Stimulated activated CD8-positive, alpha-beta memory T cell treated with anti-CD3 and anti-CD28 coated beads, Interleukin-12 subunit alpha, Interleukin-12 subunit beta, amount 100 ng/mL, for 1 hour (primary cell): ENCODE measurements around the gene IPO13.

Experiments
- DNase-seq: peaks from one replicate; pipeline ENCODE4 v3.0.0-alpha.2; 2020; ENCODE audit warnings: low read depth

IPO13 gene

DNA sequence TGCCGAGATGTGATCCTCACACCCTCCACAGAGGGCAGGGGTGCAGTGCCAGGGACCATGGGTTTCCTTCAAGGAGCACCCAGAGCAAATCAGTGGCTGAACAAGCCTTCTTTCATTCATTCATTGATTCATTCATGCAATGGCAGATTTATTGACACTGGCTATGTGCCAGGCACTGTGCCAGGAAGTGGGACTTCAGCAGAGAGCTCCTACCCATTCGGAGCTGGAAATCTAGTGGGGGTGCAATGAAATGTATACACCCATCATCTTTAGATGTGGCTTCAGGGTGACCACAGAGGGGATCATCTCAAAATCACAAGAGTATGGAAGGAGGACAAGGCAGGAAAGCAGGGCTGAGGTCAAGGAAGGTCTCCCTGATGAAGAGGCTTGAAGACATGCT is 65.7 kb downstream of the IPO13 start:
- no peak for DNase-seq

DNA sequence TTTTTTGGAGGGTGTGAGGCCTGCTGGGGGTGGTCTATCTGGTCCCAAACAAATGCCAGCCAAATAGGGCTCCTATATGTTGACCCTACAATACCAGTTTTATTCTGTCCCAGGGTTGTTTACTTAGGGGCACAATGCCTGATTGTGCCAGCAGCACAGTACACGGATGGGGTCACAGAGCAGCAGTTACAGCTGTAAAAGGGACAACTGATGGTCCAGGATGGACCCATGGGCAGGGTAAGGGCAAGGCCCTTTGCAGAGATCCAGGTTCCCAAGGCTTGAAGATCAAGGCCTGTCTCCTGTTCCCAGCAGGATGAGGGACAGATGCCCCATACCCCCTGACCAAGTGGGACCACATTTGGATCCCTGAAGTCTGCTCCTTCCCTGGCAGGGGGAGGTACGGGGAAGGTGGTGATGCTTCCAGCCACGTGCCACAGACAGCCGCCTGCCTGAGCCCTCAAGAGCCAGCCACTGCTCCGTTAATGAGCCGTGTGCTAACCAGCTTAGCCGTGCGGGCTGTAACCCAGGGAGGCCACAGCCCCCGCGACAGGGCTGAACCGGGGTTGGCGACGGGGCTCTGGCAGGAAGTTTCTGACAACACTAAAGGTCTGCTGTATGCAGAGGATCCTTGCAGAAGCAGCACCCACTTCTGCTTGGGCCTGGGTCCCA is 66.3 kb downstream of the IPO13 start:
- DNase-seq = no peak

DNA sequence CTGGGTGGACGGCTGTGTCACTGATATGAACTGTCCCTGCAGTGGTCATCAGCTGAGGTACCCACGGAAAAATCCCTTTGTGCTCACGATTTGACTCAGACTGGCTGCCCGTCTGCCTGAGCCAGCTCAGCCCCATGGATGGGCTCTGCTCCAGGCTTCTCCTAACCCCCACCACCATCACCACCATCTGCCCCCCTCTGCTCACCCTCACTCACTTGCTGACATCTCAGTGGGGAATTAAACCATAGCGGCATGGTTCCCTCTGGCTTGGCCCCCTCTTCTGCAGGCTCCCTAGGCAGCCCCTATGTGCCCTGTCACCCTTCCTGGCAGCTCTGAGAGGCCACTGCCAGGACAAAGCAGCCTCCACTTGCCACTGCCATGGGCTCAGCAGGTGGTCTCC is 67.2 kb downstream of the IPO13 start:
- DNase-seq = no peak

DNA sequence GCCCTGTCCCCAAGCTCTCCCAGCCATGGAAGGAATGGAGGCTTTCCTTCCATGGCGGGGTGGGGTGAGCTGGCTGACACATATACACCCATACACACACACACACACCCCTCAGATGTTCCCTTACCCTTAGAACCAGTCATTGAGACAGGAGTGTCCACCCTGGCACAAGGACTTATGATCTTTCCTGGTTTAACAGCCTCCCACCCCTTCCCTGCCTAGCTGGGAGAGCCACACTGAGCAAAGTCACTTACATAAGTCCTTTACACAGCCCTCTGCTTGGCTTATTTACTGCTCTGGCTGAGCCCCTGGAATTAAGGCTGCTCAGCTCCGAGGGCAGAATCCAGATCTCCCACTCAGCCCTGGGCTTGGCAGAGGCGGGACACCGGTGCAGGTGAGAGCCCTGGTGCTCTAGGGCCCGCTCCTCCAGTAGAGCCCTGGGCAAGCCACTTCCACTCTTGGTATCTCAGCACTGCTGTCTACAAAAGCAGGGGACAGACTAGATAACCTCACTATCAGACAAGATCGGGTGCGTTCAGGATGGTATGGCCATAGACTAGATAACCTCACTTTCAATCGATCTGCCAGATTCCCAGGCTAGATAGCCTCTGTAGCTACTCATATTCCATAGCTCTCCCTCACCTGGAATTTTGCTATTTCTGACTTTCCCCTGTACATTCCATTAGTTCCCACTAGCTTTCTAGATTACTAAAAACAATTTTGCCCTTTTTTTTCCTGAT is 67.8 kb downstream of the IPO13 start:
- DNase-seq = no peak

DNA sequence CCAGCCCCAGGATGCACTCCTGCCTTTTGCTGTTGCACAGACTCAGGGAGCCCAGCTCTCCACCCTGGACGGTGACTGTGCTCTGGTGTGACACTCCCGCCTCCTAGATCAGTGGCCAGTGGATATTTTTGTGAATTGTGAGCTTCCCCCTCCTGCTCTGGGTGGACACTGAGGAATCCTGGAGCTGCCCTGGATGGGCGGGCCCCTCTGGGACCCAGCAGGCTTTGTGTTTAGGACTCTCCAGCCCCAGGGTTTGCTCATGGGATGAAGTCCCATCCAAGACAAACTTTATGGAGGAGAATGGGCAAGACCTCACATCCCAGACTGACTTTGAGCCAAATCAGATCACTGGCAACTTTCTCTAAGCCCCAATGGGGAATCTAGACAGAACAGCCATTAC is 68.5 kb downstream of the IPO13 start:
- DNase-seq = no peak

DNA sequence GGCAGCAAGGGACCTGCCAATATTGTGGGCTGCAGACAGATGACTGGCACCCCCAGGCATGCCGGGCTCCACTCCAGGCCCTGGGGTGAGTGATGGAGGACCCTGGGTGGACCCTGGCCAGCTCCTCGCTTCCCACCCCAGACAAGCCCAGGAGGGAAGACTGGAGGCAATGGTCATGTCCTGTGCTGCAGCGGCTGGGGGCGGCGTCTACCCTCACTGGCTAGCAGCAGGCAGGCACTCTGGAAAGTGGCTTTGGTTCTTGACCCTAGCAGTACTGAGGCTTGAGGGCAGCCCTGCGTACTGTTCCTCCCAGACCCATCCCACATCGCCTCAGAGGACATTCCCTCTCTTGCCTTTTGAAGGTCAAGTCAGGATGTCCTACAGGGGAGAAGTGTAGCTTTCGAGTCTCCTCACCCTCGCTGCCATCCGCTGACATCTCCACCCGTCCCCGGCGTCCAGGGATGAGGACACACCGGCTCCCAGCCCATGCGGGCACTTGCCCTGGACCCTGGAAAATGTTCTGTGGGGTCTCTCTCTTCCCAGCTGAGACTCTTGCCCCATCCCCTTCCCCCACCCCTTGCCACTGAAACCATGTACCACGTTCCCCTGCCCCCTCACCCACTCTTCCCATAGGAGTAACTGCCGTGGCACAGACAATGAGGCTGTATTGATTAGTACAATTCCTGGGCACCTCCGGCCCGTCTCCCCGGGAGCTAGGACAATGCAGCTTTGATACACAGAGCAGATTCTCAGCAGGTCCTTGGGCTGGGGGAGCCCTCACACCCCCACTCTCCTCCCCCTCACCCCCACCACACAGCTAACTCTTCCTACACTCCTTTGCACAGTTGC is 69.5 kb downstream of the IPO13 start:
- no peak for DNase-seq

DNA sequence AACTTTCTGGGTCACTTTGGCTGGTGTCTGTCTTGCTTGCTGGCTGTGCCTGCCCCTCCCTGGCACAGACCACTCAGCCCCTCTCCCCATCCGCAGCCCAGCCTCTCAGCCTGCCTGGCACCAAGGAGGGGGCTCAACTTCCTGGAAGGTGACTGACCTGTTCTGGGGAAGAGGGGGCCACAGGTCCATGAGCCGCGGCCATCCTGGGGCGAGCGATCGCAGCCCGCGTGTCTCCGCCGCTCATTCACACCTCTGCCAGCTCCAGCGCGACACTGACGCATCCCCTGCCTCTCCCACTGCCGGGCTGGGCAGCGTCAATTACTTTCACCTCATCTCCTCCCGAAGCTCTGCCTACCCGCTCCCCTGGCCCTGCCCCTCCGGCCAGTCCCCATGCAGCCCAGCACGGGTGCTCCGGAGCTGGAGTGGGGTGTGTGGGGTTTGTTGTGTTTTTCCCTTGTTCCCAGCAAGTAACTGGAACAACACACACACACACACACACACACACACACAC is 70.2 kb downstream of the IPO13 start:
- no peak for DNase-seq
